Measurements from ENCODE around the gene KCNIP1.

DNA sequence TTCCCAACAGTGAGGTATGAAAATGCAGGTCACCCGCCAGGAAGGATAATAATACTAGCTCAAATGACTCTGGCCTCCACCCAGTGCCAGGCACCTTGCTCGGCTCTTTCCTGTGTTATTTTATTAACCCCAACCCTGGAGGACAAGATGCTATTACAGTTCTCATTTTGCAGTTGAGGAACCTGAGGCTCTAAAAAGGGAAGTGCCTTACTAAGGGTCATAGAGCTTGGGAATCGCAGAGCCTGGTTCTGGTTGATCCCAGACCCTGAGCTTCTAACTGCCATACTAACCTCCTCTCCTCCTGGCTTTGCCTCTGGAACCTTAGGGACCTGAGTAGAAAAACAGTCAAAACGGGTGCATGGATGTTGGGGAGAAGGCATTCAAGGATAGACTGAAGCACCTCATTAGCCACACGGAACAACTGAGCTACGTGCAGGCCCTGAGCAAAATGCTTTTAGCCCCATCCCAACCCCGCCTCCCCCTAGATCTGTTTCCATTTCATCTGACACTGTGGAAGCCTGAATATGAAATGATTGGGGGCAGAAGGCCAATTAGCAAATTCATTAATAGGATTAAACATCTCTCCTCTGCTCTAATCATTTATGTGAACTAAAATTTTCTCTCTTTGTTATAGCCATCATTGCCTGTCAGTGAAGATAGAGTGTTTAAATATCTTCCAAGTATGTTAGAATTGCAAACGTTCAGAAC lies 7.9 kb downstream of the KCNIP1 start:
- TF ChIP-seq CTCF (IDR thresholded peaks at IDR 0.05) (no peak), POLR2A (IDR thresholded peaks at IDR 0.05) (no peak), POLR2AphosphoS5 (IDR thresholded peaks at IDR 0.05) (no peak)
